ENCODE data around the gene COL16A1. TPM values are rescaled to one million over a fixed set of nuclear protein-coding genes. Genes with fewer than 3 reads are reported as not detected.

The COL16A1 gene
- total RNA-seq, 4 donors from 2014 or later = 147 to 311 (median 212) TPM

DNA sequence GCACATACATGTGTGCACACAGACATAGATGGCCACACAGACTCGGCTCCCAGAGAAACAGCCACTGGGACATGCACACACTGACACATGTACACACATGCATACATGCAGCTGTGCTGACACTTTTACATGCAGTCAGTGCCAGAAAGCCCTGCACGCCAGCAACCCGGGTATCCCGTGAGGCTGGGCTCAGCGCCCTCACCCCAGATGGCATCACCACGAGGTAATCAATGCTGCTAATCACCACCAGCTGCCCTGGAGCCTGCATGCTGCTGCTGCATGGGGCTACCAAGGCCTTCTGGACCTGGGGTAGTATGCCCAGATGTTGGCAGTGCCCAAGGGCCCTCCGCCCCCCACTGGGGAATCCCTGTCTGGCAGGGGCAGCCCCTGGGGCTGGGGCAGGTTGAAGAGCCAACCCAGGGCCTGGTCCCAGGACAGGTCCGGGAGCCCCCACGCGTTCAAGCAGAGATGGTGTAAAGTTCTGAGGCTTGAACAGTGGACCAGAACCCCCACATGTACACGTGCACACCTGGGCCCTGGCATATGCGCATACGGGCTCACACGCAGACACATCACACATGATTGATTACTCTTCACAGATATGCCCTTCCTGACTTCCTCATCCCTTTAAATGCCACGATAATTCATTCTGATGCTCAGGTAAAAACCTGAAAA lies 2.7 kb upstream of the COL16A1 start:
- Histone ChIP-seq H3K36me3 (no peaks in the 10 kb centered on the region), H3K27ac (no peak overlapping the region), H3K4me3 (no peak overlapping the region), H3K27me3 (no peaks in the 10 kb centered on the region), H3K9me3 (no peaks in the 10 kb centered on the region), H3K4me1 (peaks cover 0 to 48% (median 35%) of the 10 kb centered on the region in 4 donors)
- no peak for TF ChIP-seq POLR2A (IDR thresholded peaks at IDR 0.05)
- 80 to 89% methylated on average over 9 to 15 of the region's 15 CpGs for WGBS, 2 donors
- DNase-seq (ENCODE audit: low spot score in 2 of 2) = no peak

GRCh38 chr1:31705080-31705866 lies 1.5 kb upstream of the COL16A1 start:
- peak; percentile 17 to 79 (median 63) for TF ChIP-seq CTCF (IDR thresholded peaks at IDR 0.05)
- TF ChIP-seq EP300 (IDR thresholded peaks at IDR 0.05) = peak in 1 of 2 donors; percentile 9
- no peak for TF ChIP-seq POLR2A (IDR thresholded peaks at IDR 0.05)
- WGBS, 2 donors = 24 to 31% methylated on average over 13 to 15 of the region's 23 CpGs
- no peaks in the 10 kb centered on the region for H3K36me3 ChIP-seq
- H3K27ac ChIP-seq = peak overlapping the region; percentile 74 to 89 (median 84)
- no peaks in the 10 kb centered on the region for H3K27me3 ChIP-seq
- peaks cover 4 to 61% (median 48%) of the 10 kb centered on the region in 4 donors for H3K4me1 ChIP-seq
- no peaks in the 10 kb centered on the region for H3K9me3 ChIP-seq
- H3K4me3 ChIP-seq = peak overlapping the region in 2 of 4 donors; percentile 5 to 47
- peak; percentile 50 to 60 for DNase-seq (ENCODE audit: low spot score in 2 of 2)

DNA sequence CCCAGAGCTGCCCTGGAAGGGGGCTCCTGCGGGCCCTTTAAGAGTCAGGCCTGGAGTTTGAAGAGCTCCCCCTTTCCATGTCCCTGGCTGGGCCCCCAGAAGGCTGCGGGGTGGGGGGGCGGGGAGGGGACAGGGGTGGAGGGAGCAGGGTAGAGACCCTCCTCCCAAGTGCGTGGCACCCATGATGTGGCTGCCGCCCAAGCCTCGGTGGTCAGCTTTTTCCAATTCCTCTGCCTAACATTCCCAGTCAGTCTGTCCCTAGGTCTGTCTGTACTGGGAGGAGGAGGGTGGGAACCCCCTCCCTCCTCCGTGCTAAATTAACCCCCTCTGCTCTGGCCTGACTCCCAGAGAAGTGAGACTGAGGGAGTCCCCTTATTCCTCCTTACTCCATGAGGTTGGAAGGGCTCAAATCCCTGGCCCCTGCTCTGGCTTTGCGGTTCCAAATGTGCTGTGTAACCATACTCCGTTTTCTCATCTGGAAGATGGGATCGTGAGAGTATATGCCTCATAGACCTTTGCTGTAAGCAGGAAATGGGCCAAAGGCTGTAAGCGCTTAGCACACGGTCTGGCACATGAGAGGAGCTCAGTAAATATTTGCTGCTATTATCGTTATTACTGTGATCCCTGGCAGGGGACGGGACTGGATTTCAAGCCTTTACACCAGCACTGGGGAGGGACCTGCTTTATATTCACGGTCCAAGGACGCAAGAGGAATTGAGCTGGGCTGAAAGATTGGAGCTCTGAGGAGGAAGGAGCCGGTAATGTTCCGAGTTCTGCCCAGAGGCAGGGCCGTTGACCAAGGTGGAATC lies 658 bp upstream of the COL16A1 start:
- Histone ChIP-seq H3K4me1 (peaks cover 7 to 69% (median 55%) of the 10 kb centered on the region in 4 donors), H3K9me3 (no peaks in the 10 kb centered on the region), H3K36me3 (no peaks in the 10 kb centered on the region), H3K27ac (peak overlapping the region; percentile 74 to 89 (median 84)), H3K27me3 (no peaks in the 10 kb centered on the region), H3K4me3 (peak overlapping the region; percentile 32 to 47 (median 35))
- DNase-seq (ENCODE audit: low spot score in 2 of 2) = peak in 1 of 2 donors; percentile 36
- no peak for TF ChIP-seq CTCF (IDR thresholded peaks at IDR 0.05)
- TF ChIP-seq POLR2A (IDR thresholded peaks at IDR 0.05) = no peak
- TF ChIP-seq EP300 (IDR thresholded peaks at IDR 0.05) = no peak
- 3 to 11% methylated on average over 12 to 19 of the region's 19 CpGs for WGBS, 2 donors

GRCh38 chr1:31702836-31703404 lies 897 bp downstream of the COL16A1 start:
- H3K36me3 ChIP-seq = no peaks in the 10 kb centered on the region
- WGBS, 2 donors = 58 to 65% methylated on average over 7 to 8 of the region's 8 CpGs
- TF ChIP-seq EP300 (IDR thresholded peaks at IDR 0.05) = no peak
- no peak for TF ChIP-seq POLR2A (IDR thresholded peaks at IDR 0.05)
- no peak for TF ChIP-seq CTCF (IDR thresholded peaks at IDR 0.05)
- H3K4me3 ChIP-seq = peak overlapping the region; percentile 32 to 47 (median 35)
- H3K9me3 ChIP-seq = no peaks in the 10 kb centered on the region
- peaks cover 7 to 84% (median 67%) of the 10 kb centered on the region in 4 donors for H3K4me1 ChIP-seq
- peak overlapping the region; percentile 74 to 89 (median 84) for H3K27ac ChIP-seq
- no peak for DNase-seq (ENCODE audit: low spot score in 2 of 2)
- H3K27me3 ChIP-seq = no peaks in the 10 kb centered on the region

Measured in tibial nerve (tissue), 4 donors.